Activated CD4-positive, alpha-beta T cell treated with anti-CD3 and anti-CD28 coated beads, Interleukin-2, amount 50 U/mL, for 48 hours (primary cell): ENCODE data around the gene NEO1.

Source experiments
- DNase-seq, 2 experiments: peaks; one replicate each; pipeline ENCODE4 v3.0.0-alpha.2; 2020

NEO1 gene

GRCh38 chr15:73028831-73029451 is 23.3 kb upstream of the NEO1 start:
- DNase-seq: no peak

- DNase-seq: no peak
These were observed 22.1 kb upstream of the NEO1 start for GRCh38 chr15:73030122-73030679.

GRCh38 chr15:73031648-73032047 is 20.6 kb upstream of the NEO1 start:
- no peak for DNase-seq

- DNase-seq: no peak
These were observed 18.7 kb upstream of the NEO1 start for GRCh38 chr15:73033611-73034010.

GRCh38 chr15:73034221-73034620 is 18.0 kb upstream of the NEO1 start:
- no peak for DNase-seq

GRCh38 chr15:73035221-73035620 is 17.0 kb upstream of the NEO1 start:
- no peak for DNase-seq

- no peak for DNase-seq
These were observed 14.0 kb upstream of the NEO1 start for GRCh38 chr15:73038220-73038619.

GRCh38 chr15:73046073-73046472 is 6.2 kb upstream of the NEO1 start:
- DNase-seq: no peak

- DNase-seq: no peak
These were observed 4.4 kb upstream of the NEO1 start for GRCh38 chr15:73047882-73048281.

- no peak for DNase-seq
These were observed 3.5 kb upstream of the NEO1 start for GRCh38 chr15:73048624-73049295.

- no peak for DNase-seq
These were observed 2.6 kb upstream of the NEO1 start for GRCh38 chr15:73049564-73050215.

GRCh38 chr15:73050561-73051295 is 1.5 kb upstream of the NEO1 start:
- DNase-seq: no peak

GRCh38 chr15:73051391-73051806 is 864 bp upstream of the NEO1 start:
- DNase-seq: no peak

- peak; percentile 6 to 27 for DNase-seq
These were observed 562 bp downstream of the NEO1 start for GRCh38 chr15:73052653-73053397.

- no peak for DNase-seq
These were observed 1.1 kb downstream of the NEO1 start for GRCh38 chr15:73053398-73053723.

- DNase-seq: no peak
These were observed 2.2 kb downstream of the NEO1 start for GRCh38 chr15:73054417-73054953.

GRCh38 chr15:73056460-73056859 is 4.2 kb downstream of the NEO1 start:
- no peak for DNase-seq

- no peak for DNase-seq
These were observed 6.2 kb downstream of the NEO1 start for GRCh38 chr15:73058437-73058836.

- DNase-seq: no peak
These were observed 12.9 kb downstream of the NEO1 start for GRCh38 chr15:73065114-73065513.

GRCh38 chr15:73069109-73069508 is 16.8 kb downstream of the NEO1 start:
- no peak for DNase-seq

GRCh38 chr15:73072894-73073293 is 20.6 kb downstream of the NEO1 start:
- no peak for DNase-seq

GRCh38 chr15:73074241-73074640 is 22.0 kb downstream of the NEO1 start:
- no peak for DNase-seq
